Osteocyte (in vitro differentiated cells): Measurements from ENCODE around the gene FMN2. TPM values are rescaled to one million over a fixed set of nuclear protein-coding genes. Genes with fewer than 3 reads are reported as not detected.

Experiments
- DNase-seq: peaks from one replicate; pipeline ENCODE4 v3.0.0; 2021; ENCODE audit warnings: mixed read lengths; ENCODE audit not compliant: unreplicated experiment; ENCODE audit errors: extremely low spot score
- H3K27ac Mint-ChIP-seq: one replicate; pipeline ENCODE4 v1.8.0; 2021; ENCODE audit warnings: mild to moderate bottlenecking, mixed read lengths; ENCODE audit not compliant: unreplicated experiment
- H3K27me3 Mint-ChIP-seq: one replicate; pipeline ENCODE4 v1.8.0; 2021; ENCODE audit warnings: mixed read lengths; ENCODE audit not compliant: unreplicated experiment
- H3K36me3 Mint-ChIP-seq: one replicate; pipeline ENCODE4 v1.8.0; 2021; ENCODE audit warnings: mixed read lengths; ENCODE audit not compliant: unreplicated experiment
- H3K4me1 Mint-ChIP-seq: one replicate; pipeline ENCODE4 v1.8.0; 2021; ENCODE audit warnings: mixed read lengths; ENCODE audit not compliant: unreplicated experiment
- H3K4me3 Mint-ChIP-seq: one replicate; pipeline ENCODE4 v1.8.0; 2021; ENCODE audit warnings: mild to moderate bottlenecking, moderate library complexity, mixed read lengths; ENCODE audit not compliant: unreplicated experiment
- H3K9me3 Mint-ChIP-seq: one replicate; pipeline ENCODE4 v1.8.0; 2021; ENCODE audit warnings: mixed read lengths; ENCODE audit not compliant: unreplicated experiment
- CTCF ChIP-seq: fragments of 200-600 bp; sonication (generic); IDR thresholded peaks from 2 replicates; pipeline ENCODE4 v1.5.0; 2021; ENCODE audit warnings: antibody characterized with exemption, mild to moderate bottlenecking, moderate library complexity
- total RNA-seq: library from RNA; stranded (reverse); gene quantifications from 2 replicates; pipeline ENCODE4 v1.2.1, GENCODE V29; 2021

Gene FMN2
- total RNA-seq, 1 donor from 2014 or later, result 8.6 TPM

GRCh38 chr1:240468656-240469055 lies 377.0 kb downstream of the FMN2 start:
- Mint-ChIP-seq H3K9me3 (no peaks in the 10 kb centered on the region), H3K4me3 (no peak overlapping the region), H3K27me3 (no peaks in the 10 kb centered on the region), H3K36me3 (peaks cover 1% of the 10 kb centered on the region), H3K4me1 (peaks cover 23% of the 10 kb centered on the region), H3K27ac (no peak overlapping the region)
- TF ChIP-seq CTCF, result no peak
- DNase-seq, result no peak

- no peak for DNase-seq
- H3K27me3 Mint-ChIP-seq, result no peaks in the 10 kb centered on the region
- peaks cover 8% of the 10 kb centered on the region for H3K4me1 Mint-ChIP-seq
- no peak for TF ChIP-seq CTCF
- H3K36me3 Mint-ChIP-seq, result peaks cover 5% of the 10 kb centered on the region
- no peak overlapping the region for H3K27ac Mint-ChIP-seq
- H3K9me3 Mint-ChIP-seq, result no peaks in the 10 kb centered on the region
- no peak overlapping the region for H3K4me3 Mint-ChIP-seq
These were observed 382.5 kb downstream of the FMN2 start for GRCh38 chr1:240474133-240474614.

- no peaks in the 10 kb centered on the region for H3K27me3 Mint-ChIP-seq
- H3K9me3 Mint-ChIP-seq, result no peaks in the 10 kb centered on the region
- H3K27ac Mint-ChIP-seq, result no peak overlapping the region
- no peak overlapping the region for H3K4me3 Mint-ChIP-seq
- peaks cover 8% of the 10 kb centered on the region for H3K4me1 Mint-ChIP-seq
- H3K36me3 Mint-ChIP-seq, result peaks cover 5% of the 10 kb centered on the region
- no peak for TF ChIP-seq CTCF
- DNase-seq, result no peak
These were observed 384.1 kb downstream of the FMN2 start for GRCh38 chr1:240475832-240476231.

- no peak for TF ChIP-seq CTCF
- Mint-ChIP-seq H3K4me3 (no peak overlapping the region), H3K27me3 (no peaks in the 10 kb centered on the region), H3K4me1 (peaks cover 8% of the 10 kb centered on the region), H3K36me3 (peaks cover 5% of the 10 kb centered on the region), H3K27ac (no peak overlapping the region), H3K9me3 (no peaks in the 10 kb centered on the region)
- DNase-seq, result no peak
These were observed 386.9 kb downstream of the FMN2 start for GRCh38 chr1:240478536-240478935.

GRCh38 chr1:240484804-240485443 lies 393.2 kb downstream of the FMN2 start:
- no peak for DNase-seq
- Mint-ChIP-seq H3K27me3 (peaks cover 3% of the 10 kb centered on the region), H3K4me3 (no peak overlapping the region), H3K27ac (no peak overlapping the region), H3K9me3 (no peaks in the 10 kb centered on the region), H3K36me3 (no peaks in the 10 kb centered on the region), H3K4me1 (no peaks in the 10 kb centered on the region)
- no peak for TF ChIP-seq CTCF
